GM19372 (cell line): ENCODE measurements around the gene ARHGEF7.

ENCODE experiments used
- ATAC-seq: cut with Tn5 transposase; IDR thresholded peaks from one replicate; pipeline ENCODE4 v1.9.1; 2021; ENCODE audit warnings: mild to moderate bottlenecking, low read depth, moderate library complexity; ENCODE audit not compliant: unreplicated experiment

The ARHGEF7 gene

GRCh38 chr13:111287201-111287600 lies 172.1 kb downstream of the ARHGEF7 start:
- ATAC-seq = no peak

GRCh38 chr13:111288276-111288675 lies 173.2 kb downstream of the ARHGEF7 start:
- no peak for ATAC-seq

GRCh38 chr13:111289251-111289650 lies 174.1 kb downstream of the ARHGEF7 start:
- no peak for ATAC-seq

GRCh38 chr13:111291908-111292307 lies 176.8 kb downstream of the ARHGEF7 start:
- ATAC-seq = no peak

GRCh38 chr13:111292710-111293485 lies 177.8 kb downstream of the ARHGEF7 start:
- no peak for ATAC-seq

GRCh38 chr13:111295886-111296285 lies 180.8 kb downstream of the ARHGEF7 start:
- ATAC-seq = no peak

GRCh38 chr13:111296417-111296816 lies 181.3 kb downstream of the ARHGEF7 start:
- ATAC-seq = no peak

GRCh38 chr13:111298214-111298975 lies 183.3 kb downstream of the ARHGEF7 start:
- ATAC-seq = no peak

- no peak for ATAC-seq
These were observed 187.1 kb downstream of the ARHGEF7 start for GRCh38 chr13:111302045-111302726.

GRCh38 chr13:111303559-111303958 lies 188.4 kb downstream of the ARHGEF7 start:
- no peak for ATAC-seq

GRCh38 chr13:111304041-111304544 lies 189.0 kb downstream of the ARHGEF7 start:
- peak; percentile 74 for ATAC-seq

GRCh38 chr13:111304603-111305289 lies 189.6 kb downstream of the ARHGEF7 start:
- no peak for ATAC-seq

GRCh38 chr13:111312944-111313590 lies 198.0 kb downstream of the ARHGEF7 start:
- ATAC-seq = no peak

GRCh38 chr13:111313911-111314425 lies 198.9 kb downstream of the ARHGEF7 start:
- no peak for ATAC-seq

- ATAC-seq = no peak
These were observed 199.7 kb downstream of the ARHGEF7 start for GRCh38 chr13:111314852-111315251.

GRCh38 chr13:111315347-111315995 lies 200.4 kb downstream of the ARHGEF7 start:
- ATAC-seq = no peak

- no peak for ATAC-seq
These were observed 201.1 kb downstream of the ARHGEF7 start for GRCh38 chr13:111316161-111316730.

GRCh38 chr13:111317042-111317550 lies 202.0 kb downstream of the ARHGEF7 start:
- no peak for ATAC-seq
